HG02970 (cell line): Measurements from ENCODE around the gene BCL2L1.

Source experiments
- ATAC-seq: cut with Tn5 transposase; IDR thresholded peaks from one replicate; pipeline ENCODE4 v1.9.1; 2021; ENCODE audit warnings: mild to moderate bottlenecking, moderate library complexity, moderate number of reproducible peaks; ENCODE audit not compliant: unreplicated experiment, low FRiP score

Gene BCL2L1

DNA sequence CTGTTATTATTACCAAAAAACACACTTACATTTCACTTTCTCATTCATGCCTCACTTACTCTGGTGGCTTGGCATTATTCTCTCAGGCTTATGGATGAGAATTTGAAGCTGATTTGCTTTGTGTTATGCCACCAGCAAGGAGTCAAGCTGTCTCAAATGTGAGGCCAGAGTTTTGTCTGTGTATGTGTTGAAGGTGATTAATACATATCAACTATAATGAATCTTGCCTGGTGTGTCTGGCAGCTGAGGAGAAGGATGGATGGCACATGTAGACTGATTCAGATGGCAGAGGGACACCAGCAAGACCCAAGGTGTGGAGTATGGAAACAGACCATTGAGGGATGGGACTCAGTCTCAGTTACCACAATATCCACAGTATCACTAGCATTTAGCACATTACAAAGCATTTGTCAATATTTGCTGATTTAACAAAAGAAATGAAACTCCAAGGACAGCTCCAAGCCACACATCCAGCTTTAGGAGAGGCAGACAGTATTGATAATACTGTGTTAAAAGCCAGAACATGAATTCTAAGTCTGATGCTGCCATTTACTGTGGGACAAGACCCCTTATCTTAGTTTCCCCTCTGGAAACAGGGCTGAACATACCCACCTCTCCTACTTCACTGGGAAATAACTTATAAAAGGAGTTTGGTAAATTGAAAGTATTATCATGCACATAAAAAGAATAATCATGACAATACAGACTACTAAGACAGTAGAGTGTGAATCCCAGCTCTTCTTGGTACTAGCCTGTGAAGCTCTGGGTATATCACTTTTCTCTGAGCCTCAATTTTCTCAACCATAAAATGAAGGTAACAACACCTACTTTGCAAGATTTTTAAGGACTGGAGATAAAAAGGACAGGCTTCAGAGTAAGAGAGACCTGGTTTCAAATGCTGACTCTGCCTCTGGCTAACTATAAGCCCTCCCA is 11.2 kb downstream of the BCL2L1 start:
- no peak for ATAC-seq

DNA sequence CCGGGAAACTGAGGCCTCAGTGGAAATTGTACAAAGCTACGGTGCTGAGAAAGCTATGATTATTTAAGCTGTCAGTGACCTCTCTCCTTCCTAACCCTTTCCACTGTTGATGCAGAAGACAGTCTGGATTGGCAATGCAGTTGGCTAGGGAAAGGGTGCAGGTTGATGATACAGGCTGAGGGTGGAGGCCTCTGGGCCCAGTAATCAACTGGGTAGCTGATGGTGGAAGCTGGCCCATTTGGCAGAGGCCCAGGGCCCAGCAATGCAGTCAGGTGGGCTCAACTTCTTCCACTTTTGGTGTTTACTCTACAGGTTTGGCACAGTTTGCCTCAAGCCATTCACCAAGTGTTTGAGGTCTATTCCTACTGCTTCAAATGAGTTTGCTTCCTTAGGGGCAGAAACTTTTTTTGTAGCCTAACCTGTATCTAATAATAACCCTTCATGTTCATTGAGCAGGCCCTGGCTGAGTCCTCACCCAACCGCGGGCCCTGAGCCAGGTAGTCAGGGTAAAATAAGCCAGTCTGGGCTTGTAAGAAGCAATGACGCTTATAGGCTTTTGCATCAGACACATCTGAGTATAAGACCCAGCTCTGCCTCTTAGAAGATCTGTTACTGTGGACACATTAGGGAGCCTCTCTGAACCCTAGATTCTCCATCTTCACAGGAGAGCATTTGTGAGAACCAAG is 12.1 kb downstream of the BCL2L1 start:
- no peak for ATAC-seq

DNA sequence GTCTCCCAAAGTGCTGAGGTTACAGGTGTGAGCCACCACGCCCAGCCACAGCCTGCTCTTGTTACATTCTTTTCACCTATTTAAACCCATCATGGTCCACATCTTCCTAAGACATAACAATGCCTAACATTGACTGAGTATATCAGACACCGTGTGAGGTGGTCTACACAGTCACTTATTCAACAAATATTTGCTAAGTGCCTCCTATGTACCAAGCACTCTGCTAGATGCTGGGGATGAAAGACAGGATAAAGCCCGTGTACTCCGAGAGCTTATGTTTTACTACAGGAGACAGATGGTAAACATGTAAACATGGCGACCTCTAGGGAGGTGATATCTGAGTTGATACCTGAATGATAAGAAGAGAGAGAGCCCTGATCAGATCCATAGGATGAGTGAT is 12.7 kb downstream of the BCL2L1 start:
- ATAC-seq: no peak

DNA sequence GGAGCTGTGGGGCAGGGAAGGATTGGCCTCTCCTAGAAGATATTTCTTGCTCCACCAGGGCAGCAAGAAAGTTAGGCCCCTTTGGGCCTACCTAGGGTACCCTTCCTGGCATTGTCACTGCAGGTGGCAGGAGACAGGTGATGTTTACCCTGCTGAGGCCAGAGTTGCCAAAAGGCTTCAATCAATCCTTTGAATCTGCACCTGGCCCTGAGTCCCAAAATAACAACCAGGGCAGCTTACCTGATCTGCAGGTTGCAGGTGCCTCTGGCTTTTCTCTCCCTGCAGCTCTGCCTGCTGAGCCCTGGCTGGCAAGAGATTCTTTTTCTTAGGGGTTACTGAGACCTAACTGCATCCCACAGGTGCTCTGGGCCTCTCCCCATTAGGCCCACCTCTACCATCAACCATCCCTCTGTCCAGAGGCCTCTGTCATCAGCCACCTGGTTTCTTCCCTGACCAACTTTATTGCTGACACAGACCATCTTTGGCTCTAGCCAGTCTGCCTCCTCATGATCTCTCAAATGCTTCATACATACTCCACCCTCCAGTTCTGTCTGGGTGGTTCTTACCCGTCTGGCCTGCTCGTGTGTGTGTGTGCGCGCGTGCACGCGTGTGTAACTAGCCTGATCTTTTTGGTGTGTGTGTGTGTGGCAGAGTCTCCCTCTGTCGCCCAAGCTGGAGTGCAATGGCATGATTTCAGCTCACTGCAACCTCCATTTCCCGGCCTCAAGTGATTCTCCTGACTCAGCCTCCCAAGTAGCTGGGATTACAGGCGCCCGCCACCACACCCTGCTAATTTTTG is 13.7 kb downstream of the BCL2L1 start:
- no peak for ATAC-seq

DNA sequence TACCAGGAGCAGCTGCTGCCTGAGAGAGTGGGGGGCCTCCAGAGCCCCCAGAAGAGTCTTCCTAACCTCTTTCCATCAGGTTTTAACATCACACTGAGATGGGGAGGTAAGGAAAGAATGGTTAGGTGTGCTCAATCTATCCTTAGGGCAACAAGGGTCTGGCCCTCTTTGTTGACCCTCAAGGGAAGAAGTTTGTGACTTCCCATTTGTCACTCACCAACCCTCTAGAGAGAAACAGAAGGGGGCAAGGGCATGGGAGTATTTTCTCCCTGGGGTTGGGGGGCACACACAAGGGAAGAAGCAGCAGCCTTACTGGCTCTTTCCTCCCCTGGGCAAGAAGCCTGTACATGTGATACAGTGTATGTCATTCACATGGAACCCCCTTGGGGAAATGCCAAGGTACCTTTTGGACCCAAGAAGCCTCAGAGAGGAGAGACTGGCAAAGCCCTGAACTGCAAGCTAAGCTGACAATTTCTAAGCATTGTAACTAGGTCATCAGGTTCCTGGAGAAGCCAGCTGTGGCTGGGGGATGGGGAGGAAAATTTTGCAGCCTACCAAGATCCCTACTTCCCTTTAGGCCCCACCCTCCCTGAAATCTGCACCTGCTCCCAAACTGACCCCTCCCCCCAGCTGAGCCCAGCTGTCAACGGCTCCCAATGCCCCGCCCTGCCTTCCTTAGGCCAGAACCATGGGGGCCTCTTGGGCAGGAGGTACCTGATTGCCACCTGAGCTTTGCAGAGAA is 14.5 kb downstream of the BCL2L1 start:
- no peak for ATAC-seq

DNA sequence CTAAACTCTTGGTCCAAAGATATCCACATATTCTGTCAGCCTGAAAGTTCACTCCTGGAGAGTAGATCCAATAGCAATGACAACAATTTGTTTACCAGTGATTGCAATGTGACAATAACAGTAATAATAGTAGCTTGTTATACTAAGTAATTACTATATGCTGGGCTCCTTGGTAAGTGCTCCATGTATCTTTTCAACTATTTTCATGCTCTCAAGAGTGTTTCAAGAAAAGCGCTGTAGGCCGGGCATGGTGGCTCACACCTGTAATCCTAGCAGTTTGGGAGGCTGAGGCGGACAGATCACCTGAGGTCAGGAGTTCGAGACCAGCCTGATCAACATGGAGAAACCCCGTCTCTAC is 15.4 kb downstream of the BCL2L1 start:
- no peak for ATAC-seq

DNA sequence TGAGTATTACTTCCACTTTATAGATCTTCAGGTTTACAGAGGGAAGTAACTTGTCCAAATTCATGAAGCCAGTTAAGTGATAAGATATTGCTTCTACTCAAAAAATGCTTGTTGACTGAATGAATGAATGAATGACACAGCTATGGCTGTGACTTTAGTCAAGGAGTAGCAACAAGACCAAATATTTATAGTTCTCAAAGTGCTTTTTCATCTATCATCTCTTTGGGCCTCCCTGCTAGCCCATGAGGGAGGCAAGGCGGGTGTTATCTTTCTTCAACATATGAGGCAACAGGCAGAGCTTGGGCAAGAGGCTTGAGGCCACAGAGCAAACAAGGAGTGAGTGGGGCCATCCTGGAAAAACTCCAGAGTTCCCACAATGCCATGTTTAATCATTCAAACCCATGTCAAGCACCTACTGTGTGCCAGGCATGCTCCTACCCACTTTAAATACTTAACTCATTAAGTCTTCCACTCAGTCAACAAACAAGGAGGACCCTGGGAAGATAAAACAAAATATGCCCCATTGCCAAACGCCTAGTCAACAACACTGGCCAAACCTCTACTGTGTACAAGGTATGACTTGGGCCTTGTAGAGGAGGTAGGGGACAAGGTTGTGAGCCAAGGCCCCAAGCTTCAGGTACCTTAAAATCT is 15.9 kb downstream of the BCL2L1 start:
- ATAC-seq: no peak

DNA sequence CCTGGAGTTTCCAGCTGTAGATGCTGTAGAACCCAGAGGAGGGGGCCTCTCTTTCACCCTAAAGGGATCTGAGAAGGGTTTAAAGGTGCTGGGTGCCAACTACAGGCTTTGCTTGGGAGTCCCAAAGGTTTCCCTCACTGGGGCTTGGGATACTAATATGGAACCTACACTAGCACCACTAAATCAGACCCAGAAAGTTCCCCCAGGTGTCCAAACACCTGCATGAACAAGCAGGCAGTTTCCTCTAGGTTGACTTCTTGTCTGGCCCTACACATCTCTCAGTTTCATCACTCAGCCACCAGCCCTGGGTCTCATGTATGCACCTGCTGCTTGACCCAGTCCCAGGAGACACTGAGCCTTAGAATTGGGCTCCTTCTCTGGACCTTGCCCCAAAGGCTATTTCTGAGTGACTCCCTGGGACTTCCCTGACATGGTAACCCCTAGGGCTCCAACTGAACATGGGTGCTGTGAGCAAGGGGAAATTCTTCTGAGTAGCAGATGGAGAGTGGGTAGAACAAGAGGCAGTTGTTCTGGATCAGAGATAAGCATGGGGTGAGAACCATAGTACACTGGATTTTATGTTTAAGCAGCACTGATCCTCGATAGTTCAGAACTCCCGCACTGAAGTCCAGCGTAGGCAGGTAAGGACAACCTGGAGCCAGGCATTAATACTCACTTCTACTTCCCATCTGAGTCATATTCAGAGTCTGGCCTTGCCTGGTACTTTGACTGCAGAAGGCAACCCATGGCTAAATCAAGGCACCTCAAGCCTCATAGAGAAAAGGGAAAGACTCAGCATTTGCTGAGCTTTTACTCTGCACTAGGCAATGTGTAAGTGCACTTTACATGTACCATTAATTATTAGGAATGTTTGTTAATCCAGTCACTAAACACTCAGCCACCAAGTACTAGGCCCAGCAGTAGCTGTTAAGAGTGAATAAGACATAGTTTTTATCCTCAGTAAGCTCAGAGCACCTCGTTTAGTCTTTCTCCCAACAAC is 16.8 kb downstream of the BCL2L1 start:
- peak; percentile 78 for ATAC-seq

DNA sequence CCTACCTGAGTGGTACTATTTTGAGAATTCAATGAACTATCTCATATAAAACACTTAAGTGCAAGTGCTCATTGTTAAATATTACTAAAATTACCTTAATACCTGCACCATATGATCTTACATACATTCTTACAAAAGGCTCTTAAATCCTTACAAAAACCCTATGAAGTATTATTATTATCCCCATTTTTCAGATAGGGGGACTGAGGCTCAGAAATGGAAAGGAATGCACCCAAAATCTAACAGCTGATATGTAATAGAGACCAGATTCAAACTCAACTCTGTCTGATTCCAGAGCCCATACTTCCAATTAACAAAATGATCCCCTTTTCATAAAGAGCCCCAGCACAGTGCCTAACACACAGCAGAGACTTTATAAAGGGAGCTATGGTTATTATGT is 17.5 kb downstream of the BCL2L1 start:
- ATAC-seq: no peak

DNA sequence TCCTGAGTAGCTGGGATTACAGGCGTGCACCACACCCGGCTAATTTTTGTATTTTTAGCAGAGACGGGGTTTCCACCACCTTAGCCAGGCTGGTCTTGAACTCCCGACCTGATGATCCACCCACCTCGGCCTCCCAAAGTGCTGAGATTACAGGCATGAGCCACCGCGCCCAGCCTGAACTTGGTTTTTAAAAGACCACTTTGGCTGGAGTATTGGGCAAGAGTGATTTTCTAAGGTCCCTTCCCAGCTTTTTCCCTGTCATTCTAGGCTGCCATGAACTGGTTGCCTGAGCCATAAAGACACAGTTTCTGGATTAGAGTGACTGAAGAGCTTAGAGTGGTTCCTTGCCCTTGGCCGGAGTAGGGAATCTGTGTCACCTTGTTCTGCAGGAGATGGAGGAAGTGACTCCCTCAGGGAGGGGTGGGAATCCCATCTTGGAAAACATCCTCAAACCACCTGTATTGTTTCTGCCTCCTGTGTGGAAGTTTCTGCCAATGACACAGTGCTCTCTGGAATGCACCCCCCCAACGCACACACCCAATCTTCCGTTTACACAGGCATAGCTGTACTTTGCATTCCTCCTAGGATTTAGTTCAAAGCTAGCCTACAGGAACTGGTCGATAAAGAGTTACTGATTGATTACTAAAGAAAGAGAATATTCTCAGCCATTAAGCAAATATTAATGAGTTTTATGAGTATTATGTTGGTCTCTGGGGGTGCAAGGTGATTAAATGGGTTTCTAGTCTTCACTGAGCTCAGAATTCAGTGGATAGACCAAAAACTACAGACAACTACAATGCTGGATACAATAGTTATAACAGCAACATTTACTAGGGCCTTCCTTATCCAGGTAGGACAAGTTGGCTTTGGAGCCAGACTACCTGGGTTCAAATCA is 18.2 kb downstream of the BCL2L1 start:
- ATAC-seq: no peak

DNA sequence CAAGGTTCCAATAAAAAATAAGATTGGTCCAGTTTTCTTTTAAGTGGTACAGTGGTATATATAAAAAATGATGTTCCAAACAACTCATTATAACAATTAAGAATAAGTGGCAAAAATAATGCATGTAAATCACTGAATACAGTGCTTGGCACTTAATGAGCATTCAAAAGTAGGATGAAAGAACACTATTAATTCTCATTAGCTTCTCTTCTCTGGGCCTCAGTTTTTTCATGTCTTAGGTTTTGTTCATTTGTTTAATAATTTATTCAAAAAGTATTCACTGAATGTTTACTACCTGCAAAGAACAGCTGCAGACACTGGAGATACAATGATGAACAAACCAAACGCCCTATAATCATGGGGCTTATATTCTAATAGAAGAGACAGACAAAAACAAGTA is 21.1 kb downstream of the BCL2L1 start:
- ATAC-seq: no peak

DNA sequence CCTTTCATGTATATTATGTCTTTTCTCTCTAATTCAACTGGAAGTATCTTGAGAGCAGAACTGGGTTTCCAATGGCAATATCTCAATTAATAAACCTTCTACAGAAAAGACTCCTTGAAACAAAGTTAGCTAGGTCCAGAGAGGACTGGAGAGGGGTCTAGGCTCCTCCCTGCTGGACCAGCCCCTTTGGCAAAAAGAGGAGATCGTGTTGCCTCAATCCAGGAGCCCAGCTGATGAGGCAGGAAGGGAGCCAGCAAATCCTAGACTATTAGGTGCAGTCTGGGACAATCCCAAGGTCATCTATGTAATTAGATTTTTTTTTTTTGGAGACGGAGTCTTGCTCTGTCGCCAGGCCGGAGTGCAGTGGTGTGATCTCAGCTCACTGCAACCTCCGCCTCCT is 21.9 kb downstream of the BCL2L1 start:
- no peak for ATAC-seq

DNA sequence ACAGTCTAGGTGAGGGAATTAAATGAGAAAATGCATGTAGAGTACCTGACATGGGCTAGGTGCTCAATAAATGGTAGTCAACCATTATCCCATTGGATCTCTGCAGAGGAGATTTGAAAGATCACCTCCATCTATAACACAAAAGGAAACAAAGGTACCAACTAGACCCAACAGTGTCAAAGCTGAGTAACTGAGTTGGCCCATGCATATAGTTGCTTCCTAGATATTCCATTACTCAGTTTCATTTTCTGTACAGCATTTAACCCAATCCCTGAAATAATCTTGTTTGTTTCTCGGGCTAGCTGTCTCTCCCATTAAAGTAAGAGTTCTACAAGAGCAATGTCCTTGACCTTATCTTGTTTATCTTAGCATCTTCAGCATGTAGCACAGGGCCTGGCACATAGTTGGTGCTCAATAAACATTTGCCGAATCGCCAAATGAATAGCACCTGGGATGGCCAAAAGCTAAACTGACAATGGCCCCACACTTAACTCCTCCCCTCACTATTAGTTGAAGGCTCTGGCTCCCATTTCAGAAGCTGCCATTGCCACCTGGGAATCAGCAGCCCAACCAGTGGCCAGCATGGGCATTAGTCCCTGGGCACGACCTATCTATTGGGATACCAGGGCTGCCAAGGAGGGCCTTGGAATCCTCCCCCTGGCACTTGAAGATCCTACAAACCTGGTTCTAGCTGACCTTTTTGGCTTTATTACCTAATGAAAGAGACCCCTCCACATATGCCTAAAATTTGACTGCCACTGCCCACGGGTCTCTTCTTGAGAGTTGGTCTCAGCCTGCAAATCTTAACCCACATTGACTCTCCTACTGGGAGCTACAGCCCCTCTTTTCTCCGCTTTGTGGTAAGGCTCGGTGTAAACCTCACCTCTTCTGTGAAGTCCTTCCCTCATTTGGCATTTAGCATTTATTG is 22.6 kb downstream of the BCL2L1 start:
- ATAC-seq: no peak

DNA sequence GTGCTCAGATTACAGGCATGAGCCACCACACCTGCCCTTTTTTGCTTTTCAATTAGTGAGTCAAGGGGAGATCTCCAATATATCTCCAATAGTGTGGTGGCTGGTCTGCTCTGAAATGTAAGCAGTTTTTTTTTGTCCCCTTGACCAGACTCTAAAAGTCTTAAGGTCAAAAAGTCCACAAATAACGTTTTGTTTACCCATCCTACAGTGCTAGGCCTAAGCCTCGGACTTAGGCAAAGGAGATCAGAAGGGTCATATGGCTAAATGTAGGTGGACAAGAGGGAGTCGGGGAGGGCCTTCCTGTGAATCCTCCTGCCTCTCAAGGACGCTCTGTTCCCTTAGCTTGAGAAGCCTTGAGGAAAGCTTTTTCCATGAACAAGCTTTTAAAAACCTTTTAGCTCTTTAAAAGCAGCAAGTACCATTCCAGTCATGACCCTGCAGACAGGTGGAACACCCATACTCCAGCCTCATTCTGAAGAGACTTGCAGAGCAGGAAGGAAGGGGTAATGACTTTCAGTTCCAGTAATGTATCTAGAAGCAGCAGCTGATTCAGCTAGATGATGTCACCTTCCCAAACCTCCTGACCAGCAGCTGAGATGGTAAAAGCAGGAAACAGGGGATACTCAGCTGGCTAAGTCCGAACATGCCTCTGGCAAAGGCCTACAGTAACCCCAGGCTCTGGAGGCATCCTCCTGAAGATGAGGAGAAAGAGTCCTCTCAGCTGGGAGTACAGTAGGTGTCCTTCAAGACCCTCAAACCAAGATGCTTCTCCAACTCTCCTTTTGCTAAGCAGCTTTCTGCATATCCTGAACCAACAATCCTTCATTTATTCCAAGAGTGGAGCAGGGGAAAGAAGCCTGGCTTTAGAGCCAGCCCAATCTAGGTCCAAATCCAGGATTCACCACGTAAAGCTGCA is 23.6 kb downstream of the BCL2L1 start:
- ATAC-seq: peak; percentile 80

DNA sequence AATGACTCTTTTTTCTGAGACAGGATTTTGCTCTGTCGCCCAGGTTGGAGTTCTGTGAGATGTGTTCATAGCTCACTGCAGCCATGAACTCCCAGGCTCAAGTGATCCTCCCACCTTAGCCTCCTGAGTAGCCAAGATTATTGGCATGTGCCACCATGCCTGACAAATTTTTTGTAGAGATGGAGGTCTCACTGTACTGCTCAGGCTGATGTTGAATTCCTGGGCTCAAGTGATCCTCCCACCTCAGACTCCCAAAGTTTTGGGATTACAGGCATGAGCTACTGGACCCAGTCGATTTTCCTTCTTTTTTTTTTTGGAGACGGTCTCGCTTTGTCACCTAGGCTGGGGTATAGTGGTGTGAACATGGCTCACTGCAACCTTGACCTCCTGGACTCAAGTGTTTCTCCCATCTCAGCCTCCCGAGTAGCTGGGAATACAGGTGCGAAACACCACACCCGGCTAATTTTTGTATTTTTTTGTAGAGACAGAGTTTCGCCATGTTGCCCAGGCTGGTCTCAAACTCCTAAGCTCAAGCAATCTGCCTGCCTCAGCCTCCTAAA is 24.3 kb downstream of the BCL2L1 start:
- no peak for ATAC-seq
